HG03060 (cell line): ENCODE data around the gene SLX4IP.
A peak's percentile ranks its signal among the peaks of the same experiment; 100 is the strongest.
"Not testable (repeated sequence)": the region's sequence is repeated elsewhere in the genome, so short reads cannot be mapped to it uniquely, and the experiment has no call there.

Experiments
- ATAC-seq: cut with Tn5 transposase; IDR thresholded peaks from one replicate; pipeline ENCODE4 v1.9.1; 2021; ENCODE audit warnings: low read depth, moderate number of reproducible peaks; ENCODE audit not compliant: unreplicated experiment

The SLX4IP gene

DNA sequence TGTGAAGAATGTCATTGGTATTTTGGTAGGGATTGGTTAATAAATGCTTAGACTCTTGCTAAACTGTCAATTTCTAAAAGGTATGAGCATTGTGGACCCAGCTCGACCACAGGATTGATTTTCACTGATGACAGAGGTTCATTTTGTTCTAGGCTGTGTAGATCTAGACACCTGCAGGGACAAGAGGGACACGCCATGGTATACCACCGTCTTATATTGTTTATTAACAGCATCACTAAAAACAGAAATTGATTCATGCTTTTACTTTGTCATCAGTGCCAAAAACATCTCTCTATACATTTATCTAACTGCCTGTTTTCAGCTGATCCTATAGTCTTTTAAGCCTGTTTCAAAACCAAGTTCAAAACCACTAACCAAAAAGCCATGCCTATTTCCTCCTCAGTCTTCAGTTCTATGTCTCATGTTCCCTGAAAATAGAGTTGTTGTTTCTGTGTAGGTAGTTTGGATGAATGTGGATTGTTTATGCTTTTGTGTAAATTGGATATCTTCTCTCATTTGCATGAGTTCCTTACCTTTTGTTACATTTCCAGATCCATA lies 128.9 kb downstream of the SLX4IP start:
- no peak for ATAC-seq

DNA sequence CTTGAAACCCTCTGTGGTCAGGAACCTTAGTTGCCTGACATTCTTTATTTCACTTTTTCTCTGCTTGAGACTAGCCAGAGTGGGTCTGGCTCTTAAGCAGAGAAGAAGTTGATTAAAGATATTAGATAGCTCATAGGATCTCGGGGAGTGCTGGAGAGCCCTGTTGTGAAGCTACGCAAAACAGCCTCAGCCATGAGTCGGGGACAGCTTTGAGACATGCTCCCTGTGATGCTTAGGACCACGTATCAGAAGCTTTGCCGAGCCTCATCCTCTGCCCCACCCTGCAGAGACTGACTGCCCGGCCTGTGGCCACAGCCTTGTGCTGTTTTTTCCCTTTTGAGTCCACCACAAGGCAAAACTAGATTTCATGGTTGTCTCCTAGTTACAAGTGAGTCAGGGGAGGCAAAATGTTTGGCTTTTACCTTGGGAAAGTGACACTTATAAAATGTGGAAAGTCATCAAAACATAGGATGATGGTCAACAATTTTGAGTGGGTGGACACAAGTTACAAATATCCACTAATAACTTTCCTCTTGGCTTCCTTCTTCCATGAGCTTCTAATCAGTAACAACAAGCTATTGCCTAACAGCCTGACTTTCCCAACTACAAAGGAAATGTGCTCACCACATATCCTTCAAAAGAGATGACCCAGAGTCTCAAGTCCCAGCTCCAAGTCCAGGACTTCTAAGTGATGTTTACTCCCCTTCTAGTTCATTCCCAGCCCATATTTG lies 130.3 kb downstream of the SLX4IP start:
- ATAC-seq: no peak

GRCh38 chr20:10565922-10566897 lies 131.1 kb downstream of the SLX4IP start:
- no peak for ATAC-seq

DNA sequence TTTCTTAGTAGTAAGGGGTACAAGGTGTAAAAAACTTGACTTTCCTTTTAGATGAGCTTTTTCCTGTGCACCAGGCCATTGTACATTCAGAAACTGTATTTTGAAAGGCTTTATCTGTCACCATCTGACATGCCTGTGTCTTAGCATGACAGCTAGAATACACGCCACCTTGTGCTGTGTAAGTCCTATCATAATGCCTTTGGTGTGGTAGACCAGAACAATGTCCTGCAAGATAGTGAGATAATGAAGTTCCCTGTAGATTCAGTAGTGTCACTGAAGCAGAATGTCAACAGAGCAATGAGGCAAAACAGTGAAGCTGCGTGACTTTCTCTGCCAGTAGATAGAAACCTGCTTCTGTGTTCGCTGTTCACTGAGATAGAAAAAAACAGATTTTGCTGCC lies 132.9 kb downstream of the SLX4IP start:
- no peak for ATAC-seq

DNA sequence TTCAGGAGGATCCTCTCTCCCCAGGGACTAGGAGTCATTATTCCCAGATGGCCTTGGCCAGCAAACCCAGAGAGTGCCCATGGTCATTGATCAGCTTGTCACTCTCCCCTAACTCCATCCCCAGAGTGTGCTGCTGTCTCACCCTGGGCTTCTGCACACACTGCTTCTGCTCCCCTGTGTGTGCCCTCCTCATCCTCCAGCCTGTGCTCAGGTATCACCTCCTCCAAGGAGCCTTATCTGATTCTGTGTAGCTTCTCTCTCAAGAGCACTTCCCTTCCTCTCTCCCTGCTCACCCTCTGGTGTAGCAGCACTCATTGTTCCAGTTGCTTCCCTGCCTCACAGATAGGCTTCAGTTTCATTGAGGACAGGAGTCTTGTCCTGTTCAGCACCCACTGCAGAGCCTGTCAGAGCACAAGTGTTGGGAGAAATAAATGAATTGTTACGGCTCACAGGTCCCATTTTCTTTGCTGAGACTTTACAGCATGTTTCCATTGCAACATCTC lies 136.3 kb downstream of the SLX4IP start:
- no peak for ATAC-seq

- no peak for ATAC-seq
Measured at GRCh38 chr20:10572853-10573252, 137.7 kb downstream of the SLX4IP start.

GRCh38 chr20:10573273-10573950 lies 138.3 kb downstream of the SLX4IP start:
- ATAC-seq: no peak

- no peak for ATAC-seq
Measured at GRCh38 chr20:10573951-10574339, 138.8 kb downstream of the SLX4IP start.

GRCh38 chr20:10576411-10577090 lies 141.4 kb downstream of the SLX4IP start:
- ATAC-seq: no peak

DNA sequence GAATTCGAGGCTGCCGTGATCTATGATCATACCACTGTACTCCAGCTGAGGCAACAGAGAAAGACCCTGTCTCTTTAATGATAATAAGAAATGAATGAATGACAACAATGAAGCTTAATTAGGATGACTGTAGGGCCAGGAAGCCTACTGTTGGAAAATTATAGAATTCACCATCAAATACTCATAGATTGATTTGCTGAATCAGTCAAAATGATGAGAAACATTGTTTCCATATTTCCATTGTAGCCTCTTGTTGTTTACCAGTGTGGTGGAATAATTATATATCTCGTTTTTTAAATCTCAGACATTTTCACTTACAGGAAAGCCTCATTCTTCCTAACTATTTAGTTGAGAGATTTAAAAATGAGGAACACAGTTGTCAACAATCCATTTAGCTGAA lies 142.5 kb downstream of the SLX4IP start:
- no peak for ATAC-seq

GRCh38 chr20:10578607-10579006 lies 143.5 kb downstream of the SLX4IP start:
- ATAC-seq: peak; percentile 62

- no peak for ATAC-seq
Measured at GRCh38 chr20:10579942-10580341, 144.8 kb downstream of the SLX4IP start.

GRCh38 chr20:10580700-10581099 lies 145.6 kb downstream of the SLX4IP start:
- no peak for ATAC-seq

DNA sequence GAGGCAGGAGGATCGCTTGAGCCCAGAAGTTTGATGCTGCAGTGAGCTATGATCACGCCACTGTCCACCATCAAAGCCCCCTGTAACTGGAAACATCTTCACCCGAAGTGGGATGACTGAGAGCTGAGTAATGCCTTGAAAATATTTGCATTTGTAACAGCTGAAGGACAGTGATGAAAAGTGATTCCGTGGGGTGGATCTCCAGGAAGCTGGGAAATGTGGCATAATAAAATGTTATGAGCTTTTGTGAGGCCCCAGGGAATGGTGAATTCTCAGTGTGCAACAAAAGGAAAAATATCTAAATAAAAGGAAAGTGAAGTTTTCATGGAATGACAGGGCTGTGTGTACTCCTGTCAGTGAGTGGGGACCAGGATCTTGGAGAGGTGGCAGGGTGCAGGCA lies 146.7 kb downstream of the SLX4IP start:
- no peak for ATAC-seq

- ATAC-seq: no peak
Measured at GRCh38 chr20:10584371-10584770, 149.3 kb downstream of the SLX4IP start.

- no peak for ATAC-seq
Measured at GRCh38 chr20:10585308-10585707, 150.2 kb downstream of the SLX4IP start.

DNA sequence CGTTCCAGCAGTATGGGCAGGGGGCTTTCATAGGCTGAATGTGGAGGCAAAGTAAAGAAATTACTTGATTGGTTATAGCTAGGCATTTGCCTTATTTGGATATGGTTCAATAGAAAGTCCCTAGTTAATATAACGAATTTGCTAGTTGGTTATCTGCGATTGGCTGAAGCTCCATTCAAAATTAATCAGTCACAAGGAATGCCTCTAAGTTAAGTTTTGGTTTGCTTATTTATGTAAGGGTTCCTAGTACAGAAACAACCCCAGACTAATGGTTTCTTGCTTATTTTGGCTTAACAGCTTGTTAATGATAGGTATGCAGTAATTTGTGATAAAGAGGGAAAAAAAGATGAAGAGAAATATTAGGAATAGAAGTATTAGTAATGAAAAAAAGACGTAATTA lies 151.2 kb downstream of the SLX4IP start:
- ATAC-seq: no peak

DNA sequence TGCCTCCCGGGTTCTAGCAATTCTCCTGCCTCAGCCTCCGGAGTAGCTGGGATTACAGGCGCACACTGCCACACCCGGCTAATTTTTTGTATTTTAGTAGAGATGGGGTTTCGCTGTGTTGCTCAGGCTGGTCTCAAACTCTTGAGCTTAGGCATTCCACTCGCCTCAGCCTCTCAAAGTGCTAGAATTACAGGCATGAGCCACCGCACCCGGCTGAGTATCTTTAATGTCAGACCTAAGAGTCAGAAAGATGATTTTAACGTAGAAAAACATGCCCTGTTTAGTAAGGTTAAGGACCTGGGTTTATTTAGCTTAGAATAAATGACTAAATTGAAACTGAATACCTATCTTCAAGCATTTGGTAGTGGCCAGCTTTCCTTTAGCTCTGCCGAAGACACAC lies 155.3 kb downstream of the SLX4IP start:
- ATAC-seq: not testable (repeated sequence)

DNA sequence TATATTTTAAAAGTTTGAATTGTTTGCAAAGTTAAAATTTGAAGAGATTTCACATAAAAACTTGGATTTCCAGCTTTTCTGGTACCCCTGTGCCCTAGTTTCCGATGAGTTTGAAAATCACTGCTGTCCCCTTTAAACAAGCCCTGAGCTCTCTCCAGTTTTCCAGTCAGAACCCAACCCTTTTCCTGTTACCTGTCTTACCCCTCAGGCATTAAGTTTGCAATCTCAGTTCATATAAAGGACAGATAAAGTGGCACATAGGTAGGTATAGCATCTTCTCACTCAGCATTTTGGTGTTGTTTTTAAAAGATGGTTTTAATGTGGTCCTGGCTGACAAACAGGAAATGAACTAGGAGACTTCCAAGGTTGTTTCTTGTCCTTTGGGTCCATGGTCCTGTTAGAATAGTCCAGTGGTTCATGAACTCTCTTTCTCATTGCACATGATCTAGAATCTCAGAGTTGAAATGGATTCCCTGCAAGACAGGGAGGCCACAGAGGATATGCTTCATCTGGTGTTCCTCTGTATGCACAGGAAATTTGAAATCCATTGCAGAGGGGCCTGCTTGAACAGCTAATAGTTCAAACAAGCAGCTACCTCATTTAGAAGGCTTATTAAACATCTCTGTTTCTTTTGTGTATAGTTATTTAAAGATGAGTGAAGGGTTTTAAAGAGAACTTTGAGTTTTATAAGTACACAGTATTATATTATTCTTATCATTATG lies 156.0 kb downstream of the SLX4IP start:
- ATAC-seq: no peak
